Prostate gland (tissue), 2 donors: ENCODE data around the gene MICAL1. TPM values are rescaled to one million over a fixed set of nuclear protein-coding genes. Genes with fewer than 3 reads are reported as not detected.

Source experiments
- DNase-seq: peaks from one replicate; pipeline ENCODE4 v3.0.0-alpha.2; 2019; ENCODE audit warnings: low spot score
- H3K27ac ChIP-seq, 2 donors: fragments of 200-600 bp; sonication (generic); 2 replicates each; pipeline ENCODE4 v1.5.1; 2017 to 2019
- H3K27me3 ChIP-seq: fragments of 200-600 bp; sonication (generic); replicated peaks from 2 replicates; pipeline ENCODE4 v1.5.1; 2019; ENCODE audit not compliant: insufficient read depth
- H3K36me3 ChIP-seq, 2 donors: fragments of 200-600 bp; sonication (generic); 1 replicate in 1 of 2; 2 replicates in 1 of 2; pipeline versions ENCODE4 v1.5.1 to v1.8.1; 2017 to 2019
- H3K4me1 ChIP-seq: fragments of 200-600 bp; sonication (generic); replicated peaks from 2 replicates; pipeline ENCODE4 v1.5.1; 2019
- H3K4me3 ChIP-seq, 2 donors: fragments of 200-600 bp; sonication (generic); 2 replicates each; pipeline ENCODE4 v1.5.1; 2017 to 2019
- H3K9me3 ChIP-seq: fragments of 200-600 bp; sonication (generic); 2 replicates; pipeline ENCODE4 v1.5.1; 2017
- CTCF ChIP-seq, 4 experiments: fragments of 200-600 bp in 2 of 4; fragments of 450-650 bp in 2 of 4; sonication (generic) in 2 of 4; IDR thresholded peaks; 1 replicate in 3 of 4; 2 replicates in 1 of 4; pipeline ENCODE4 v1.5.1; 2016 to 2019; ENCODE audit warnings: antibody characterized with exemption in 4 of 4, mild to moderate bottlenecking in 2 of 4, moderate library complexity in 2 of 4
- POLR2A ChIP-seq: fragments of 450-650 bp; IDR thresholded peaks from one replicate; pipeline ENCODE4 v1.6.1; 2016; ENCODE audit warnings: antibody characterized with exemption, mild to moderate bottlenecking
- POLR2AphosphoS5 ChIP-seq: sonication (generic); formaldehyde crosslinking; IDR thresholded peaks from one replicate; pipeline ENCODE4 v1.6.1; 2017; ENCODE audit warnings: antibody characterized with exemption
- WGBS: methylation state at CpG from one replicate; pipeline ENCODE4 v1.1.5; 2018; 5-methylcytosine and 5-hydroxymethylcytosine counted together
- intact Hi-C: fragments of 100-400 bp; cut with DNase I; formaldehyde crosslinking; loops from one replicate; pipeline ENCODE4 v1.14.2; 2022
- total RNA-seq, 2 donors: library from RNA; depleted of rRNA; stranded (reverse); fragments of >200 nt; gene quantifications; one replicate each; pipeline ENCODE4 v1.1.0, GENCODE V29; 2016

The MICAL1 gene
- total RNA-seq, 2 donors from 2014 or later: 13.9 to 55.4 TPM

- Histone ChIP-seq H3K9me3 (no peaks in the 10 kb centered on the region), H3K4me3 (no peak overlapping the region), H3K36me3 (no peaks in the 10 kb centered on the region), H3K4me1 (peaks cover 4% of the 10 kb centered on the region), H3K27me3 (no peaks in the 10 kb centered on the region), H3K27ac (no peak overlapping the region)
- intact Hi-C loops: no loop called here
- no peak for DNase-seq
- WGBS: 51% methylated on average over 2 of the region's 2 CpGs
- TF ChIP-seq POLR2AphosphoS5 (no peak), CTCF (IDR thresholded peaks at IDR 0.05) (no peak), POLR2A (no peak)
Observed at GRCh38 chr6:109477725-109478124, 22.2 kb upstream of the MICAL1 start.

GRCh38 chr6:109477184-109477583 is 21.6 kb upstream of the MICAL1 start:
- TF ChIP-seq CTCF (IDR thresholded peaks at IDR 0.05) (no peak), POLR2A (no peak), POLR2AphosphoS5 (no peak)
- no peak for DNase-seq
- 97% methylated on average over 2 of the region's 2 CpGs for WGBS
- H3K27ac ChIP-seq: no peak overlapping the region
- H3K36me3 ChIP-seq: no peaks in the 10 kb centered on the region
- no peak overlapping the region for H3K4me3 ChIP-seq
- H3K4me1 ChIP-seq: peaks cover 4% of the 10 kb centered on the region
- H3K27me3 ChIP-seq: no peaks in the 10 kb centered on the region
- H3K9me3 ChIP-seq: no peaks in the 10 kb centered on the region
- intact Hi-C loops: no loop called here

- peaks cover 0 to 7% of the 10 kb centered on the region in 2 donors for H3K36me3 ChIP-seq
Observed at GRCh38 chr6:109475625-109476024, 20.1 kb upstream of the MICAL1 start.

GRCh38 chr6:109474995-109475394 is 19.4 kb upstream of the MICAL1 start:
- intact Hi-C loops: no loop called here
- no peak for TF ChIP-seq POLR2A
- TF ChIP-seq POLR2AphosphoS5: no peak
- TF ChIP-seq CTCF (IDR thresholded peaks at IDR 0.05): no peak
- Histone ChIP-seq H3K36me3 (peaks cover 0 to 7% of the 10 kb centered on the region in 2 donors), H3K4me1 (no peaks in the 10 kb centered on the region), H3K27me3 (no peaks in the 10 kb centered on the region), H3K9me3 (no peaks in the 10 kb centered on the region), H3K4me3 (no peak overlapping the region), H3K27ac (no peak overlapping the region)
- no peak for DNase-seq
- 89% methylated on average over 4 of the region's 4 CpGs for WGBS

More at GRCh38 chr6:109475625-109476024, 20.1 kb upstream of the MICAL1 start:
- TF ChIP-seq POLR2AphosphoS5 (no peak), POLR2A (no peak), CTCF (IDR thresholded peaks at IDR 0.05) (no peak)
- WGBS: 84% methylated on average over 2 of the region's 2 CpGs
- Histone ChIP-seq H3K4me1 (peaks cover 4% of the 10 kb centered on the region), H3K27me3 (no peaks in the 10 kb centered on the region), H3K4me3 (no peak overlapping the region), H3K9me3 (no peaks in the 10 kb centered on the region), H3K27ac (no peak overlapping the region)
- DNase-seq: no peak
- intact Hi-C loops: no loop called here

- DNase-seq: no peak
Observed at GRCh38 chr6:109473120-109473519, 17.5 kb upstream of the MICAL1 start.

More at GRCh38 chr6:109473120-109473519, 17.5 kb upstream of the MICAL1 start:
- Histone ChIP-seq H3K4me3 (no peak overlapping the region), H3K9me3 (no peaks in the 10 kb centered on the region), H3K27me3 (no peaks in the 10 kb centered on the region), H3K4me1 (no peaks in the 10 kb centered on the region), H3K36me3 (peaks cover 0 to 7% of the 10 kb centered on the region in 2 donors), H3K27ac (no peak overlapping the region)
- WGBS: 90% methylated on average over 3 of the region's 3 CpGs
- TF ChIP-seq POLR2A (no peak), CTCF (IDR thresholded peaks at IDR 0.05) (no peak), POLR2AphosphoS5 (no peak)
- intact Hi-C loops: no loop called here
